K562 (cell line): Measurements from ENCODE around the gene CDS2. TPM values are rescaled to one million over a fixed set of nuclear protein-coding genes. Genes with fewer than 3 reads are reported as not detected.

Experiments
- ATAC-seq: fragments of 200-7000 bp; cut with Tn5 transposase; 3 replicates; pipeline ENCODE4 v1.9.1; 2020; ENCODE audit warnings: moderate library complexity
- Bru-seq: library from RNA; stranded (reverse); fragments of 400-500 nt; gene quantifications from one replicate; lab custom pipeline; 2021; lab: Mats Ljungman, UMichigan
- BruChase-seq, 2 experiments: library from RNA; stranded (reverse); fragments of 400-500 nt; gene quantifications; one replicate each; lab custom pipeline; 2021; lab: Mats Ljungman, UMichigan
- BruUV-seq: library from RNA; stranded (reverse); fragments of 400-500 nt; replicated peaks from 2 replicates; lab custom pipeline; 2021; lab: Mats Ljungman, UMichigan
- CTCF ChIA-PET: fragments of 300-600 bp; formaldehyde crosslinking; extraction: SDS; loops from one replicate; lab custom pipeline; 2021; ENCODE audit warnings: low intra/inter-chr PET ratio; lab: Yijun Ruan, JAX
- POLR2A ChIA-PET: fragments of 300-600, 350-650 bp; sonication (Branson Sonifier 250); formaldehyde crosslinking; extraction: SDS; loops from one replicate; lab custom pipeline; 2021; ENCODE audit warnings: antibody characterized with exemption, inconsistent platforms; lab: Yijun Ruan, JAX
- DNase-seq, 4 experiments: peaks; one replicate each; pipeline versions ENCODE4 v3.0.0 to v3.0.0-alpha.2; 2011 to 2018; ENCODE audit warnings: low spot score in 3 of 4, mixed read lengths in 3 of 4; ENCODE audit errors: extremely low read depth in 1 of 4
- FAIRE-seq: peaks from 2 replicates; lab custom pipeline; 2011; peaks lifted over from hg19 to GRCh38; lab: Jason Lieb, UNC
- H2AFZ ChIP-seq: 2 replicates; pipeline ENCODE4 v1.6.0; 2011; ENCODE audit warnings: low read depth, low read length, control low read depth, inconsistent platforms
- H3K27ac ChIP-seq: fragments of 200-600 bp; 3 replicates; pipeline ENCODE4 v1.8.0; 2011; ENCODE audit warnings: low read depth, mild to moderate bottlenecking, control low read depth, inconsistent platforms, low read length, moderate library complexity, mixed read lengths; ENCODE audit errors: extremely low read depth
- H3K27me3 ChIP-seq, 2 experiments: fragments of 300-600 bp in 1 of 2; 2 replicates in 1 of 2; 3 replicates in 1 of 2; pipeline versions ENCODE4 v1.6.0 to v1.8.0; 2011; ENCODE audit warnings: inconsistent platforms in 2 of 2, low read length in 2 of 2, mild to moderate bottlenecking in 1 of 2, mixed read lengths in 1 of 2, moderate library complexity in 1 of 2; ENCODE audit not compliant: control insufficient read depth in 2 of 2, insufficient read depth in 2 of 2
- H3K36me3 ChIP-seq: fragments of 300-600 bp; 3 replicates; pipeline ENCODE4 v1.8.0; 2011; ENCODE audit warnings: mild to moderate bottlenecking, low read length, inconsistent platforms; ENCODE audit not compliant: control insufficient read depth, insufficient read depth
- H3K4me1 ChIP-seq, 2 experiments: fragments of 200-600 bp in 1 of 2; replicated peaks in 1 of 2; 2 replicates in 1 of 2; 3 replicates in 1 of 2; pipeline versions ENCODE4 v1.5.1 to v1.8.0; 2011; ENCODE audit warnings: inconsistent platforms in 2 of 2, low read length in 2 of 2, mild to moderate bottlenecking in 1 of 2, mixed read lengths in 1 of 2, moderate library complexity in 1 of 2; ENCODE audit not compliant: control insufficient read depth in 2 of 2, insufficient read depth in 2 of 2
- H3K4me2 ChIP-seq: 2 replicates; pipeline ENCODE4 v1.6.1; 2011; ENCODE audit warnings: low read length, control low read depth, inconsistent platforms, mixed read lengths; ENCODE audit not compliant: insufficient read depth
- H3K4me3 ChIP-seq: fragments of 200-600 bp; sonication (generic), shearing (Covaris generic); 2 replicates; pipeline ENCODE4 v1.5.1; 2016; ENCODE audit warnings: control low read depth, inconsistent platforms
- H3K79me2 ChIP-seq: fragments of 200-600 bp; 3 replicates; pipeline ENCODE4 v1.8.0; 2011; ENCODE audit warnings: low read length, inconsistent platforms; ENCODE audit not compliant: control insufficient read depth, insufficient read depth
- H3K9ac ChIP-seq, 2 experiments: 2 replicates each; pipeline versions ENCODE4 v1.6.0 to v1.6.1; 2011; ENCODE audit warnings: low read depth in 2 of 2, low read length in 2 of 2, control low read depth in 1 of 2, inconsistent platforms in 1 of 2, mild to moderate bottlenecking in 1 of 2, mixed read lengths in 1 of 2; ENCODE audit not compliant: insufficient read depth in 1 of 2
- H3K9me1 ChIP-seq: one replicate; pipeline ENCODE4 v1.6.0; 2011; ENCODE audit warnings: inconsistent platforms, mild to moderate bottlenecking, low read length, moderate library complexity; ENCODE audit not compliant: control insufficient read depth, insufficient read depth
- H3K9me3 ChIP-seq: replicated peaks from 2 replicates; pipeline ENCODE4 v1.5.1; 2011; ENCODE audit warnings: low read depth, low read length, inconsistent platforms; ENCODE audit not compliant: control insufficient read depth, insufficient read depth
- H4K20me1 ChIP-seq: replicated peaks from 2 replicates; pipeline ENCODE4 v1.6.1; 2011; ENCODE audit warnings: low read length, inconsistent platforms, mixed read lengths; ENCODE audit not compliant: control insufficient read depth, insufficient read depth
- BACH1 ChIP-seq: fragments of 200-800 bp; sonication (Bioruptor generic); IDR thresholded peaks from 2 replicates; pipeline ENCODE4 v1.6.1; 2016; ENCODE audit warnings: missing genetic modification characterization, missing compliant biosample characterization
- KAT7 ChIP-seq: sonication (generic); formaldehyde crosslinking; IDR thresholded peaks from 2 replicates; pipeline ENCODE4 v1.8.0; 2022; ENCODE audit warnings: missing genetic modification reagents, mild to moderate bottlenecking, borderline replicate concordance
- PRPF4 ChIP-seq: fragments of 200-400 bp; formaldehyde crosslinking; IDR thresholded peaks from one replicate; pipeline ENCODE4 v1.6.1; 2017; ENCODE audit warnings: low read length, low read depth, mild to moderate bottlenecking; ENCODE audit not compliant: insufficient read depth, poor library complexity, severe bottlenecking
- U2AF2 ChIP-seq: fragments of 200-400 bp; formaldehyde crosslinking; optimal IDR thresholded peaks from 2 replicates; pipeline ENCODE3; 2017; ENCODE audit warnings: low read depth, mild to moderate bottlenecking, low read length
- ZBED1 ChIP-seq: IDR thresholded peaks from 2 replicates; pipeline ENCODE4 v1.6.1; 2014
- ZNF232 ChIP-seq: sonication (generic); formaldehyde crosslinking; IDR thresholded peaks from 2 replicates; pipeline ENCODE4 v1.8.0; 2022; ENCODE audit warnings: mild to moderate bottlenecking, missing genetic modification reagents
- WGBS: fragments of 100-300 bp; shearing (Covaris generic); methylation state at CpG from one replicate; pipeline ENCODE4 v1.1.6; 2016; ENCODE audit warnings: low coverage, mixed read lengths; ENCODE audit not compliant: insufficient coverage; ENCODE audit errors: missing lambda C conversion rate; 5-methylcytosine and 5-hydroxymethylcytosine counted together
- in situ Hi-C: fragments of 300-500 bp; cut with MboI; formaldehyde crosslinking; loops from 4 replicates; pipeline ENCODE4 v1.15.0; 2018; ENCODE audit warnings: inconsistent platforms, mixed read lengths
- intact Hi-C: fragments of 100-400 bp; cut with micrococcal nuclease; formaldehyde crosslinking; loops from 2 replicates; pipeline ENCODE4 v1.14.2; 2022
- long read RNA-seq, 3 experiments: library from polyadenylated mRNA in 2 of 3; library from RNA in 1 of 3; unstranded in 2 of 3; stranded (forward) in 1 of 3; transcript quantifications; one replicate each; pipeline ENCODE4 v2.0.0, GENCODE V29; 2019 to 2022
- polyA minus RNA-seq, 3 experiments: library from RNA; depleted of rRNA, polyadenylated mRNA; stranded (reverse); fragments of >200 nt; gene quantifications; 2 replicates each; pipeline ENCODE4 v1.2.3, GENCODE V29; 2011
- polyA plus RNA-seq, 8 experiments: library from polyadenylated mRNA; depleted of rRNA in 4 of 8; stranded (reverse) in 5 of 8; unstranded in 3 of 8; fragments of >200 nt; fragmentation: Nextera tagmentation in 2 of 8; fragmentation: Illumina TruSeq in 1 of 8; extraction: Ambion mirVana in 2 of 8; extraction: Trizol in 1 of 8; gene quantifications; 2 replicates each; pipeline versions ENCODE4 v1.2.1 to v1.2.3, GENCODE V29; 2011 to 2014; ENCODE audit warnings: inconsistent platforms in 1 of 8, missing spikeins in 1 of 8
- total RNA-seq, 7 experiments: library from RNA; depleted of rRNA in 6 of 7; stranded (reverse); fragments of >200 nt in 6 of 7; fragmentation: Illumina TruSeq in 2 of 7; extraction: Trizol in 2 of 7; gene quantifications; 2 replicates each; pipeline versions ENCODE4 v1.2.1 to v1.2.3, GENCODE V29; 2011 to 2021; ENCODE audit warnings: low replicate concordance in 1 of 7
- TF ChIP-seq, protein P1 (sequence below): fragments of 250-450 bp; sonication (Bioruptor Pico); IDR thresholded peaks from 2 replicates; pipeline ENCODE4 v1.5.0; 2021; ENCODE audit warnings: mild to moderate bottlenecking, moderate library complexity
- TF ChIP-seq, protein P2 (sequence below): fragments of 250-450 bp; sonication (Bioruptor Pico); IDR thresholded peaks from 2 replicates; pipeline ENCODE4 v1.4.0; 2020; ENCODE audit warnings: mild to moderate bottlenecking, moderate library complexity

The CDS2 gene
- total RNA-seq (2011; cell fraction: chromatin; rRNA removed; ENCODE audit: low replicate concordance), result 41.3 and 44.5 TPM in 2 replicates
- 19.3 and 21.8 TPM in 2 replicates for total RNA-seq (2011; cell fraction: nucleolus; rRNA removed)
- 30.9 and 45.0 TPM in 2 replicates for total RNA-seq (2011; cell fraction: nucleoplasm; rRNA removed)
- total RNA-seq (2014; rRNA removed) (6.2 and 6.4 TPM in 2 replicates), total RNA-seq (2014; rRNA removed; fragmentation: Illumina TruSeq; extraction: Trizol) (13.6 and 15.5 TPM in 2 replicates), total RNA-seq (2015; rRNA removed; fragmentation: Illumina TruSeq; extraction: Trizol) (10.5 TPM in 2 replicates), total RNA-seq (2021) (20.3 and 21.8 TPM in 2 replicates), polyA plus RNA-seq (2011; rRNA removed) (46.4 and 57.7 TPM in 2 replicates), polyA plus RNA-seq (2014; fragmentation: Illumina TruSeq; extraction: Trizol) (15.5 and 19.0 TPM in 2 replicates), polyA plus RNA-seq (2014; fragmentation: Nextera tagmentation; extraction: Ambion mirVana) (10 to 100 TPM in 1 of 2 experiments, 1 to 10 TPM in 1; 8.7 to 12.2 TPM), polyA plus RNA-seq (2014; rRNA removed) (8.2 and 11.7 TPM in 2 replicates), polyA minus RNA-seq (2011; rRNA and poly(A)+ RNA removed) (36.8 and 50.8 TPM in 2 replicates), Bru-seq, nascent RNA (percentile 65 among the genes with signal in this experiment), BruChase-seq, experiment 1, labeled RNA remaining after a 2-hour chase (percentile 71 among the genes with signal in this experiment), BruChase-seq, experiment 2, labeled RNA remaining after a 6-hour chase (percentile 74 among the genes with signal in this experiment)
- 16.8 and 46.9 TPM in 2 replicates for polyA plus RNA-seq (2011; cell fraction: cytosol; rRNA removed)
- polyA plus RNA-seq (2011; cell fraction: nucleus; rRNA removed), result 36.9 and 101 TPM in 2 replicates
- 7.8 and 9.2 TPM in 2 replicates for polyA plus RNA-seq (2012)
- 8.2 and 9.3 TPM in 2 replicates for polyA minus RNA-seq (2011; cell fraction: cytosol; rRNA and poly(A)+ RNA removed)
- 7.0 and 17.4 TPM in 2 replicates for polyA minus RNA-seq (2011; cell fraction: nucleus; rRNA and poly(A)+ RNA removed)
- long read RNA-seq, experiment 1, full-length matches to known transcripts, result 51 of 69 reads
- long read RNA-seq, experiment 1, partial matches to known transcripts, result 4 of 69 reads
- long read RNA-seq, experiment 1, other reads (novel, unspliced or antisense), result 14 of 69 reads
- long read RNA-seq, experiment 2, full-length matches to known transcripts, result 4 of 11 reads
- long read RNA-seq, experiment 2, partial matches to known transcripts, result 0 of 11 reads
- long read RNA-seq, experiment 2, other reads (novel, unspliced or antisense), result 7 of 11 reads
- long read RNA-seq, experiment 3, full-length matches to known transcripts, result 17 of 22 reads
- long read RNA-seq, experiment 3, partial matches to known transcripts, result 2 of 22 reads
- long read RNA-seq, experiment 3, other reads (novel, unspliced or antisense), result 3 of 22 reads

DNA sequence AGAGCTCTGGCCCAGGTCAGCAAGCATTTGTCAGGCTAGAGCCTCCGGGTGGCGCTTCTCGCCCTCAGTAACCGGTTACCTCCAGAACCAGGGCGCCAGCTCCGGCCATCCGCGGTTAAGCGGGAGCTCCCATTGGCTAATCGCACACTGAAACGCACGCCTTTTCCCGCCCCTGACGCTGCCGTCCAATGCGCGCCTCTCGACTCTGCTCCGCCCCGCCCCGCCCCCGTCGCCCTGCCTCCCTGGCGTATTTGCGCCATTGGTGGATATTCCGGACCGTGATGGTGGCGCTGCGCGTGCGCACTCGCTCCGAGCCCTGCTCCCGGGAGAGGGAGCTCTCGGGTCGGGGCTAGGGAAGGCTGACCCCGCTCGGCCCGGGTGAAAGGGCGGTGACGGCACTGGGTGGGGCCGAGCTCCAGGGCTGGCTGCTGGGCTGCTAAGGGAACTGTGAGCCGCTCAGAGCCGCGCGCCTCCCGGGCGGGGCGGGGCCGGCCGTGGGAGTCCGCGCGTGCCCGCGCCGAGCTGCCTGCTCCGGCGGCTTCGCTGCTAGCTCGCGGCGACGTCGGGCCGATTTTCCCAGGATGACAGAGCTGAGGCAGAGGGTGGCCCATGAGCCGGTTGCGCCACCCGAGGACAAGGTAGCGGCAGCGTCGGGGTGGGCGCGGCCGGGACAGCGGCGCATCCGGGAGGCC, at the start of gene CDS2:
TSS of gene CDS2 (plus strand) at position 497 of the 692 bp plus-strand sequence. CDS start at position 582, 85 bp downstream.
- peak within 1 kb of the TSS; percentile 99 for H2AFZ ChIP-seq
- in situ Hi-C loops, result loop anchor here (5.0 kb wide), 1 partner anchor 66 kb away; no protein-coding TSS in a partner anchor
- no TSS peak for BruUV-seq
- TF ChIP-seq, protein P1, sequence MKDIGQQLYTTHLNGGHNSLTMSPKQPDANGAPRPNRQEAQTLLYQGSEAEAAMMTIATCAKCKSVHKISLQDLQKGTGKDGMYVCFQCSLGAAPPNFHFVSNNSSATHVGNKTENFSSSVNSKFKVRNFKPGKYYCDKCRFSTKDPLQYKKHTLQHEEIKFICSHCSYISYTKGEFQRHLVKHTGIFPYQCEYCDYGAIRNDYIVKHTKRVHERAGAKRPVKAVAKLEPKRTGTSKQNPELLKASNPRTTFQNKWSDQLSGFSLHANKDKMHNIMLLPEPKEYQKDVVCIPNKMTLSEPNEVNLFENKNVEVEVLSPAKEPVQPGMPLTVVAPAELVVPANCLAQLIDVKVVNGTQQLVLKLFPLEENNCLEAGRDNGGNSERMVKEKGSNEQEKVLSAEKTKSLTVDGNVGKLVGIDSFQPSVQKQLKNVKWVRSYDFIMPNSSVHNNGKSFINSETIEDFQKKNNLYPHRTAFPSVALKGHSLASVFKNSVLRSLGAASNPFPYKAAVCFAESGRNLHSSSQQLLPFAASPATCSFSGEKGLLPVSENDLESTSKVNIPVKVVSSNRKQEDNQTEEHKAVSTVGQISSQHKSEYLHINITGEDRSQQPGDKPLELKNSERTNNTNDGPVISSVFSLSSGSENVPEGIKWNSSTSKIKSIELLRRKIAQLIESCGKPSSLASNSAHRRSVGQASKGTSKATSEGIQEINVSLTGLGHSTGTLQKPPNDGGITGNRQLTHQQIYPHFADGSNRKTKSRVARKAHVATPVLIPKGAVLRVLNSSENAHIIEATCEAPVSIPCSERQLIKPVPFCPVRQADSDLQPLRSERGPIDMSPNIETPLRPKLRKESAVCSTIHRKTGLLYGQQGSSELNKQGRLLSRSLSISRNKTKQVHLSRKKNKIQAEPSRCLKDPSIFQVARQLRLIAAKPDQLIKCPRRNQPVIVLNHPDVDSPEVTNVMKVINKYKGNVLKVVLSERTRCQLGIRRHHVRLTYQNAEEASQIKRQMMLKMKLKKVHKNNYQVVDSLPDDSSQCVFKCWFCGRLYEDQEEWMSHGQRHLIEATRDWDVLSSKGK (CRISPR knock-in tag), result no peak
- TF ChIP-seq ZBED1, result no peak
- no peak for TF ChIP-seq ZNF232 (CRISPR knock-in tag)
- no peak for TF ChIP-seq BACH1 (tag)
- no peak for TF ChIP-seq U2AF2
- TF ChIP-seq, protein P2, sequence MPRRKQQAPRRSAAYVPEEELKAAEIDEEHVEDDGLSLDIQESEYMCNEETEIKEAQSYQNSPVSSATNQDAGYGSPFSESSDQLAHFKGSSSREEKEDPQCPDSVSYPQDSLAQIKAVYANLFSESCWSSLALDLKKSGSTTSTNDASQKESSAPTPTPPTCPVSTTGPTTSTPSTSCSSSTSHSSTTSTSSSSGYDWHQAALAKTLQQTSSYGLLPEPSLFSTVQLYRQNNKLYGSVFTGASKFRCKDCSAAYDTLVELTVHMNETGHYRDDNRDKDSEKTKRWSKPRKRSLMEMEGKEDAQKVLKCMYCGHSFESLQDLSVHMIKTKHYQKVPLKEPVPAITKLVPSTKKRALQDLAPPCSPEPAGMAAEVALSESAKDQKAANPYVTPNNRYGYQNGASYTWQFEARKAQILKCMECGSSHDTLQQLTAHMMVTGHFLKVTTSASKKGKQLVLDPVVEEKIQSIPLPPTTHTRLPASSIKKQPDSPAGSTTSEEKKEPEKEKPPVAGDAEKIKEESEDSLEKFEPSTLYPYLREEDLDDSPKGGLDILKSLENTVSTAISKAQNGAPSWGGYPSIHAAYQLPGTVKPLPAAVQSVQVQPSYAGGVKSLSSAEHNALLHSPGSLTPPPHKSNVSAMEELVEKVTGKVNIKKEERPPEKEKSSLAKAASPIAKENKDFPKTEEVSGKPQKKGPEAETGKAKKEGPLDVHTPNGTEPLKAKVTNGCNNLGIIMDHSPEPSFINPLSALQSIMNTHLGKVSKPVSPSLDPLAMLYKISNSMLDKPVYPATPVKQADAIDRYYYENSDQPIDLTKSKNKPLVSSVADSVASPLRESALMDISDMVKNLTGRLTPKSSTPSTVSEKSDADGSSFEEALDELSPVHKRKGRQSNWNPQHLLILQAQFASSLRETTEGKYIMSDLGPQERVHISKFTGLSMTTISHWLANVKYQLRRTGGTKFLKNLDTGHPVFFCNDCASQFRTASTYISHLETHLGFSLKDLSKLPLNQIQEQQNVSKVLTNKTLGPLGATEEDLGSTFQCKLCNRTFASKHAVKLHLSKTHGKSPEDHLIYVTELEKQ (CRISPR knock-in tag), result no peak
- no peak for TF ChIP-seq PRPF4
- TF ChIP-seq KAT7 (CRISPR knock-in tag), result 0 out of 2 replicates have a peak, but pooled peaks have one; percentile 26

More for the DNA sequence above, at the start of gene CDS2:
- H3K79me2 ChIP-seq, result peaks cover 48% of the 10 kb centered on the region
- no peaks in the 10 kb centered on the region for H3K36me3 ChIP-seq
- H4K20me1 ChIP-seq, result no peaks in the 10 kb centered on the region
- peak; percentile 74 for FAIRE-seq
- H3K4me1 ChIP-seq, result peaks cover 12 to 21% of the 10 kb centered on the region in 2 experiments; a peak in 4 of 5 replicates
- 2% methylated on average over 30 of the region's 78 CpGs for WGBS
- DNase-seq, result peak; percentile 90 to 97 (median 94)
- peak within 1 kb of the TSS; percentile 88 to 92 for H3K9ac ChIP-seq
- intact Hi-C loops, result loop anchor here (1.0 to 10.0 kb wide), 2 partner anchors 66 to 318 kb away; no protein-coding TSS in a partner anchor
- H3K9me1 ChIP-seq, result no peaks in the 10 kb centered on the region
- H3K4me3 ChIP-seq, result peak within 1 kb of the TSS; percentile 81
- peak within 1 kb of the TSS; percentile 90 for H3K27ac ChIP-seq
- H3K4me2 ChIP-seq, result peak within 1 kb of the TSS; percentile 92
- no peaks in the 10 kb centered on the region for H3K27me3 ChIP-seq
- no peaks in the 10 kb centered on the region for H3K9me3 ChIP-seq
- peak; percentile 92 for ATAC-seq
- ChIA-PET CTCF (interaction anchor here (0.9 to 1.9 kb wide), 2 partner anchors 65 to 97 kb away, joined by 3 to 17 read pairs; no protein-coding TSS in a partner anchor), POLR2A (interaction anchor here (0.7 to 1.4 kb wide), 5 partner anchors 15 to 61 kb away, joined by 3 to 5 read pairs (median 3); no protein-coding TSS in a partner anchor)
